ENCODE data around the gene STXBP3. TPM values are rescaled to one million over a fixed set of nuclear protein-coding genes. Genes with fewer than 3 reads are reported as not detected.
A peak's percentile ranks its signal among the peaks of the same experiment; 100 is the strongest.
"Not testable (repeated sequence)": the region's sequence is repeated elsewhere in the genome, so short reads cannot be mapped to it uniquely, and the experiment has no call there.

STXBP3 gene, protein sequence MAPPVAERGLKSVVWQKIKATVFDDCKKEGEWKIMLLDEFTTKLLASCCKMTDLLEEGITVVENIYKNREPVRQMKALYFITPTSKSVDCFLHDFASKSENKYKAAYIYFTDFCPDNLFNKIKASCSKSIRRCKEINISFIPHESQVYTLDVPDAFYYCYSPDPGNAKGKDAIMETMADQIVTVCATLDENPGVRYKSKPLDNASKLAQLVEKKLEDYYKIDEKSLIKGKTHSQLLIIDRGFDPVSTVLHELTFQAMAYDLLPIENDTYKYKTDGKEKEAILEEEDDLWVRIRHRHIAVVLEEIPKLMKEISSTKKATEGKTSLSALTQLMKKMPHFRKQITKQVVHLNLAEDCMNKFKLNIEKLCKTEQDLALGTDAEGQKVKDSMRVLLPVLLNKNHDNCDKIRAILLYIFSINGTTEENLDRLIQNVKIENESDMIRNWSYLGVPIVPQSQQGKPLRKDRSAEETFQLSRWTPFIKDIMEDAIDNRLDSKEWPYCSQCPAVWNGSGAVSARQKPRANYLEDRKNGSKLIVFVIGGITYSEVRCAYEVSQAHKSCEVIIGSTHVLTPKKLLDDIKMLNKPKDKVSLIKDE
- 20.5 TPM for polyA plus RNA-seq (2013, experiment 1 of 2)
- polyA plus RNA-seq (2013, experiment 2 of 2), result 19.9 TPM

DNA sequence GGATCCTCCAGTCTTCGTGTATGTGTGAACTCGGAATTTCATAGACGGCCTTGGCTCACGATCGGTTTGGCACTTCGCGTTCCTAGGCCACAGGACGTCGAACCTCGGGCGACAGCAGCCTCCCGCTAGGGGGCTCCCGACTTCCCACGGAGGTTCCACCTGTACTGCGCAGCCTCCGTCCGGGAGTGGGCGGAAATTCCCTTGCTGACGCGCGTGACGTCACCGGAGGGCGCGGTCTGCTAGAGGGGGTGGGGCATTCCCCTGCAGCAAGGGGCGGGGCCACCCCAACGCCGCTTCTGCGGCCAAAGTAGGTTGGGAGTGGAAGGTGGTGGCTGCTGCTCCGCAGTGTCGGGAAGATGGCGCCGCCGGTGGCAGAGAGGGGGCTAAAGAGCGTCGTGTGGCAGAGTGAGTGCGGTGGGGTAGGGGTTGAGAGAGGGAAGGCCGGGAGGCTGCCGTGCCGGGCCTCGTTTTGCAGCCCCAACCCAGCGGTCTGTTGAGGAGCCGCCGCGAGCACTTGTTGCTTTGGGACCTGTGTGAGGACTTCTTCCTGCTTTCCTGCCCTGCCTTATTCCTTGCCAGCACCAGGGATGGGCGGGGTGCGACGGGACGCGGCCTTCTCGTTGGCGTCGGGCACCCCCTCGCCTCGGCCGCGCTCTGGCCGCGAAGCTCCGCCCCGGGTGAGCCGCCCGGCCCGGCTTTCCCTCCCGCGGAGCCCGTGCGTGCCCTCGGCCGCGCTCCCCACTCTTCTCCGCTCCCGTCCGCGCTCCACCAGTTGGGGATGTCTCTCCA lies at the start of gene STXBP3:
Gene STXBP3 (plus strand): TSS at position 293 of the 789 bp plus-strand sequence. CDS start 64 bp downstream, at position 357.
- Histone ChIP-seq H3K4me1 (ENCODE audit: control insufficient read depth, low read depth, low read length) (no peaks in the 10 kb centered on the region), H3K79me2 (ENCODE audit: control insufficient read depth, insufficient read depth, low read length) (no peaks in the 10 kb centered on the region), H3K18ac (ENCODE audit: low read length) (peak within 1 kb of the TSS; percentile 62), H3K27me3 (ENCODE audit: insufficient read depth, low read length, poor library complexity) (no peaks in the 10 kb centered on the region), H4K8ac (ENCODE audit: low read depth, low read length) (no peak within 1 kb of the TSS), H2BK5ac (ENCODE audit: low read length) (peak within 1 kb of the TSS; percentile 66), H3K36me3 (ENCODE audit: control insufficient read depth, insufficient read depth, low read length) (no peaks in the 10 kb centered on the region), H4K5ac (ENCODE audit: low read length) (no peak within 1 kb of the TSS), H3K4me2 (ENCODE audit: low read length) (peak within 1 kb of the TSS; percentile 83), H3K23ac (ENCODE audit: low read length) (peak within 1 kb of the TSS; percentile 11), H3K4ac (ENCODE audit: low read depth, low read length) (no peak within 1 kb of the TSS), H3K56ac (ENCODE audit: low read length) (peak within 1 kb of the TSS; percentile 95), H2BK120ac (ENCODE audit: low read depth, low read length) (no peak within 1 kb of the TSS), H3K79me1 (ENCODE audit: low read length) (peaks cover 2% of the 10 kb centered on the region), H3K9ac (ENCODE audit: low read length) (peak within 1 kb of the TSS; percentile 88), H3K4me3 (ENCODE audit: low read length) (peak within 1 kb of the TSS; percentile 88), H2BK15ac (replicated peaks; ENCODE audit: low read depth) (no peak within 1 kb of the TSS), H3K27ac (ENCODE audit: low read depth, low read length) (peak within 1 kb of the TSS; percentile 65), H2AK5ac (ENCODE audit: low read length) (no peak within 1 kb of the TSS)
- peak; percentile 98 for DNase-seq
- WGBS (ENCODE audit: extremely low coverage, insufficient coverage, low lambda C conversion rate), result no CpG with 5 or more reads among the region's 75 CpGs

DNA sequence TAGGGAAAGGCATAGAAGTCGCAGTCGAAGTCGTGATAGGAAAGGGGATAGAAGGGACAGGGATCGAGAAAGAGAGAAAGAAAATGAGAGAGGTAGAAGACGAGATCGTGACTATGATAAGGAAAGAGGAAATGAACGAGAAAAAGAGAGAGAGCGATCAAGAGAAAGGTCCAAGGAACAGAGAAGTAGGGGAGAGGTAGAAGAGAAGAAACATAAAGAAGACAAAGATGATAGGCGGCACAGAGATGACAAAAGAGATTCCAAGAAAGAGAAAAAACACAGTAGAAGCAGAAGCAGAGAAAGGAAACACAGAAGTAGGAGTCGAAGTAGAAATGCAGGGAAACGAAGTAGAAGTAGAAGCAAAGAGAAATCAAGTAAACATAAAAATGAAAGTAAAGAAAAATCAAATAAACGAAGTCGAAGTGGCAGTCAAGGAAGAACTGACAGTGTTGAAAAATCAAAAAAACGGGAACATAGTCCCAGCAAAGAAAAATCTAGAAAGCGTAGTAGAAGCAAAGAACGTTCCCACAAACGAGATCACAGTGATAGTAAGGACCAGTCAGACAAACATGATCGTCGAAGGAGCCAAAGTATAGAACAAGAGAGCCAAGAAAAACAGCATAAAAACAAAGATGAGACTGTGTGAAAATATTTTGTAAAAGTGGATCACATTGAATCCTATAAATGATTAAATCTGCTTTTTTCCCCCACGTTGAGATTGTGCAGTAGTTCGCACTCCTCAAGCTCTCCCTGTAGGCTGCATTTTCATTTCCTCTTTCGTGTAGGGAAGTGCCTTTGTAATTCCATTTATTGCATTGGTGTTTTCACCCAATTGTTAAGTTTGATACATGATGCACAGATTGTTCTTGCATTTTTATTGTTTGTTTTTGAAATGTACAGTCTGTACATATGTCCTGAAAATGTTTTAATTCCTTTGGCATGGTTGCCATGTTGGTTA lies 46.8 kb upstream of the STXBP3 start:
- Histone ChIP-seq H3K23ac (ENCODE audit: low read length) (no peak overlapping the region), H3K79me1 (ENCODE audit: low read length) (peaks cover 1% of the 10 kb centered on the region), H3K36me3 (ENCODE audit: control insufficient read depth, insufficient read depth, low read length) (peaks cover 7% of the 10 kb centered on the region), H3K9ac (ENCODE audit: low read length) (no peak overlapping the region), H3K79me2 (ENCODE audit: control insufficient read depth, insufficient read depth, low read length) (peaks cover 9% of the 10 kb centered on the region), H4K8ac (ENCODE audit: low read depth, low read length) (no peak overlapping the region), H3K4me1 (ENCODE audit: control insufficient read depth, low read depth, low read length) (no peaks in the 10 kb centered on the region), H3K27ac (ENCODE audit: low read depth, low read length) (no peak overlapping the region), H3K18ac (ENCODE audit: low read length) (no peak overlapping the region), H3K27me3 (ENCODE audit: insufficient read depth, low read length, poor library complexity) (no peaks in the 10 kb centered on the region), H3K4me3 (ENCODE audit: low read length) (no peak overlapping the region), H2BK120ac (ENCODE audit: low read depth, low read length) (no peak overlapping the region), H4K5ac (ENCODE audit: low read length) (no peak overlapping the region), H2BK5ac (ENCODE audit: low read length) (no peak overlapping the region), H2BK15ac (replicated peaks; ENCODE audit: low read depth) (no peak overlapping the region), H3K56ac (ENCODE audit: low read length) (no peak overlapping the region), H3K4ac (ENCODE audit: low read depth, low read length) (no peak overlapping the region), H2AK5ac (ENCODE audit: low read length) (no peak overlapping the region), H3K4me2 (ENCODE audit: low read length) (no peak overlapping the region)
- no peak for DNase-seq
- WGBS (ENCODE audit: extremely low coverage, insufficient coverage, low lambda C conversion rate), result 100% methylated on average over 5 of the region's 22 CpGs

DNA sequence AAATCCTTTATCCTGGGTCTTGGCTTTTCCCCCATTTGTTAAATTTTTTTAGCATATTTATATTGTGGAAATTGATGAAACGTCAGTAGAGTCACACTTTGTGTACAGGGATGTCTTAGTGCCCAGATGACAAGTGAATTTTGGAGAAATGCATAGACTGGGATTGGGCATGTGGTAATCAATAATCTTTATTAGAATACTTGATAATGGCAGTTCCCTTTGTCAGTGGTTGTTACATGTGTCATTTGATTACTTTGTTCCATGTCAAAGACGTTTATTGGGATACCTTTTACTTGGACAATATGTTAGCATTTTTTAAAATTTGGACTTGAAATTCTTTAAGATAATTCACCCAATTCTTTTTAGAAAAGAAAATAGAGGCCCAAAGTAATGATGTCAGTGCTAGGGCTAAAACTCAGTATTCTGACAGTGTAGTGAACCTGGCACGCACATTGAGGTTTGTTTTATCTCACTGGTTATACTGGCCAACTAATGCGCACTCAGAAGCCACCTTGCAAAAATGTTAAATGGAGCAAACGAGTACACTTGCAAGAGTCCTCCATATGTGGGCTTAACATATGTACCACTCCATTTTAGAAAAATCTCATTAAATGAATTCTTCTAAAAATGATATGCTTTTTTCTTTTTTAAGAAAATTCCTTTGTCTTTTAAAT lies 45.2 kb upstream of the STXBP3 start:
- Histone ChIP-seq H3K9ac (ENCODE audit: low read length) (no peak overlapping the region), H3K79me2 (ENCODE audit: control insufficient read depth, insufficient read depth, low read length) (no peaks in the 10 kb centered on the region), H2BK120ac (ENCODE audit: low read depth, low read length) (no peak overlapping the region), H3K23ac (ENCODE audit: low read length) (no peak overlapping the region), H3K79me1 (ENCODE audit: low read length) (no peaks in the 10 kb centered on the region), H3K27ac (ENCODE audit: low read depth, low read length) (no peak overlapping the region), H3K36me3 (ENCODE audit: control insufficient read depth, insufficient read depth, low read length) (peaks cover 7% of the 10 kb centered on the region), H4K8ac (ENCODE audit: low read depth, low read length) (no peak overlapping the region), H3K4ac (ENCODE audit: low read depth, low read length) (no peak overlapping the region), H3K27me3 (ENCODE audit: insufficient read depth, low read length, poor library complexity) (no peaks in the 10 kb centered on the region), H4K5ac (ENCODE audit: low read length) (no peak overlapping the region), H3K56ac (ENCODE audit: low read length) (no peak overlapping the region), H3K4me2 (ENCODE audit: low read length) (no peak overlapping the region), H3K4me1 (ENCODE audit: control insufficient read depth, low read depth, low read length) (no peaks in the 10 kb centered on the region), H3K18ac (ENCODE audit: low read length) (no peak overlapping the region), H2AK5ac (ENCODE audit: low read length) (no peak overlapping the region), H2BK15ac (replicated peaks; ENCODE audit: low read depth) (no peak overlapping the region), H3K4me3 (ENCODE audit: low read length) (no peak overlapping the region), H2BK5ac (ENCODE audit: low read length) (no peak overlapping the region)
- no peak for DNase-seq
- no CpG with 5 or more reads among the region's 5 CpGs for WGBS (ENCODE audit: extremely low coverage, insufficient coverage, low lambda C conversion rate)

DNA sequence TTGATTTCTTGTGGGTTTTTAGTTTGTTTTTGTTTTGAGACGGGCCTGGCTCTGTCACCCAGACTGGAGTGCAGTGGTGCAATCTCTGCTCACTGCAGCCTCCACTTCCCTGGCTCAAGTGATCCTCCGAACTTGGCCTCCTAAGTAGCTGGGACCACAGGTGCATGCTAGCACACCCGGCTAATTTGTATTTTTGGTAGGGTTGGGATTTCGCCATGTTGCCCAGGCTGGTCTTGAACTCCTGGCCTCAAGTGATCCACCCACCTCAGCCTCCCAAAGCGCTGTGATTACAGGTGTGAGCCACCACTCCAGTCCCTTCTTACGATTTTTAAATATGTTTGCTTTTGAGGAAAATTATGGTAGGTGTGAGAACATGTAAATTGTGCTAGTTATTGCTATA lies 44.4 kb upstream of the STXBP3 start:
- H3K56ac ChIP-seq (ENCODE audit: low read length), result not testable (repeated sequence)

DNA sequence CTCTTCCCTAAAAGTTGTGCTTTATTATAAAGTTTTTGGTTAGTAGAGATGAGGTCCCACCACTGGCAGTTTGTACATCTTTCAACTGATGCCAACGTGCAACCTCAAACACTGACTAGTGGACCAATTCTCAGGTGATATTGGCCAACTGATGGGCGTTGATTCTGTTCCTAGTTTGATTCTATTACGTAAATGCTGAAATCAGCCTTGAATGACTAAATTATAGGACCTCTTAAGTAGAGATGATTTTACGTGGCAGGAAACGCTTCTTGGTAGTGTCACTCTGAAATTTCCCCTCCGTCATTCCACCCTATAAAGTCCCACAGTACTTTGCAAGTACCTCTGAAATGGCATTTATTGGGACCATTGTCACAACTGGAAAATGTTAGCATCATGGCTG lies 42.5 kb upstream of the STXBP3 start:
- WGBS (ENCODE audit: extremely low coverage, insufficient coverage, low lambda C conversion rate), result no CpG with 5 or more reads among the region's 6 CpGs
- Histone ChIP-seq H3K79me1 (ENCODE audit: low read length) (no peaks in the 10 kb centered on the region), H2BK5ac (ENCODE audit: low read length) (no peak overlapping the region), H3K79me2 (ENCODE audit: control insufficient read depth, insufficient read depth, low read length) (no peaks in the 10 kb centered on the region), H3K18ac (ENCODE audit: low read length) (no peak overlapping the region), H3K27ac (ENCODE audit: low read depth, low read length) (no peak overlapping the region), H2AK5ac (ENCODE audit: low read length) (no peak overlapping the region), H4K5ac (ENCODE audit: low read length) (no peak overlapping the region), H4K8ac (ENCODE audit: low read depth, low read length) (no peak overlapping the region), H3K4ac (ENCODE audit: low read depth, low read length) (no peak overlapping the region), H3K9ac (ENCODE audit: low read length) (no peak overlapping the region), H3K27me3 (ENCODE audit: insufficient read depth, low read length, poor library complexity) (no peaks in the 10 kb centered on the region), H3K23ac (ENCODE audit: low read length) (no peak overlapping the region), H2BK120ac (ENCODE audit: low read depth, low read length) (no peak overlapping the region), H2BK15ac (replicated peaks; ENCODE audit: low read depth) (no peak overlapping the region), H3K36me3 (ENCODE audit: control insufficient read depth, insufficient read depth, low read length) (peaks cover 5% of the 10 kb centered on the region), H3K4me3 (ENCODE audit: low read length) (no peak overlapping the region), H3K4me1 (ENCODE audit: control insufficient read depth, low read depth, low read length) (no peaks in the 10 kb centered on the region), H3K56ac (ENCODE audit: low read length) (no peak overlapping the region), H3K4me2 (ENCODE audit: low read length) (no peak overlapping the region)
- DNase-seq, result no peak

More for the DNA sequence above, 44.4 kb upstream of the STXBP3 start:
- not testable (repeated sequence) for H2BK5ac ChIP-seq (ENCODE audit: low read length); H3K9ac ChIP-seq (ENCODE audit: low read length); H3K4me2 ChIP-seq (ENCODE audit: low read length); H3K4me3 ChIP-seq (ENCODE audit: low read length); H3K4me1 ChIP-seq (ENCODE audit: control insufficient read depth, low read depth, low read length); H3K27me3 ChIP-seq (ENCODE audit: insufficient read depth, low read length, poor library complexity); H3K79me2 ChIP-seq (ENCODE audit: control insufficient read depth, insufficient read depth, low read length); H3K79me1 ChIP-seq (ENCODE audit: low read length); H3K27ac ChIP-seq (ENCODE audit: low read depth, low read length); H3K4ac ChIP-seq (ENCODE audit: low read depth, low read length); H3K23ac ChIP-seq (ENCODE audit: low read length); H4K8ac ChIP-seq (ENCODE audit: low read depth, low read length); H3K36me3 ChIP-seq (ENCODE audit: control insufficient read depth, insufficient read depth, low read length); H2BK120ac ChIP-seq (ENCODE audit: low read depth, low read length); H2BK15ac ChIP-seq (replicated peaks; ENCODE audit: low read depth); H3K18ac ChIP-seq (ENCODE audit: low read length); H4K5ac ChIP-seq (ENCODE audit: low read length); DNase-seq; H2AK5ac ChIP-seq (ENCODE audit: low read length)
- no CpG with 5 or more reads among the region's 6 CpGs for WGBS (ENCODE audit: extremely low coverage, insufficient coverage, low lambda C conversion rate)
